A549 (cell line): ENCODE measurements around the gene GCK. TPM values are rescaled to one million over a fixed set of nuclear protein-coding genes. Genes with fewer than 3 reads are reported as not detected.

Source experiments
- ATAC-seq, 2 experiments: fragments of 200-7000 bp in 1 of 2; fragments of >200 bp in 1 of 2; cut with Nextera tagmentation in 1 of 2; cut with Tn5 transposase in 1 of 2; 3 replicates each; pipeline versions ENCODE4 v1.8.0 to v1.9.1; 2018 to 2020; ENCODE audit warnings: mild to moderate bottlenecking in 1 of 2, moderate library complexity in 1 of 2
- CTCF ChIA-PET: fragments of 300-600 bp; sonication (Branson Sonifier 250); formaldehyde crosslinking; extraction: SDS; loops from one replicate; lab custom pipeline; 2021; ENCODE audit warnings: antibody characterized with exemption, inconsistent platforms; lab: Yijun Ruan, JAX
- POLR2A ChIA-PET: fragments of 350-600 bp; formaldehyde crosslinking; extraction: SDS; loops from one replicate; lab custom pipeline; 2021; ENCODE audit warnings: antibody characterized with exemption, inconsistent platforms; lab: Yijun Ruan, JAX
- DNase-seq, 2 experiments: peaks; one replicate each; pipeline versions ENCODE4 v3.0.0 to v3.0.0-alpha.2; 2011 to 2016; ENCODE audit warnings: low read depth in 1 of 2, low spot score in 1 of 2
- FAIRE-seq: peaks from 2 replicates; lab custom pipeline; 2011; peaks lifted over from hg19 to GRCh38; lab: Jason Lieb, UNC
- H3K27ac ChIP-seq, 2 experiments: fragments of >200 bp; sonication (Bioruptor Twin); formaldehyde crosslinking; 3 replicates each; pipeline ENCODE4 v1.5.1; 2016 to 2017
- H3K4me1 ChIP-seq: fragments of >200 bp; sonication (Bioruptor Twin); formaldehyde crosslinking; 3 replicates; pipeline ENCODE4 v1.6.1; 2016
- H3K4me2 ChIP-seq: fragments of >200 bp; sonication (Bioruptor Twin); formaldehyde crosslinking; 3 replicates; pipeline ENCODE4 v1.6.1; 2016
- H3K4me3 ChIP-seq: fragments of >200 bp; sonication (Bioruptor Twin); formaldehyde crosslinking; 3 replicates; pipeline ENCODE4 v1.5.1; 2016
- H3K9me3 ChIP-seq: fragments of >200 bp; sonication (Bioruptor Twin); formaldehyde crosslinking; 3 replicates; pipeline ENCODE4 v1.6.1; 2016
- BHLHE40 ChIP-seq: IDR thresholded peaks from 2 replicates; pipeline ENCODE4 v1.6.1; 2012; ENCODE audit warnings: low read depth, low read length, inconsistent platforms
- CBX2 ChIP-seq: fragments of 200-600 bp; sonication (generic); IDR thresholded peaks from 2 replicates; pipeline ENCODE4 v1.6.1; 2016; ENCODE audit warnings: low read depth, mild to moderate bottlenecking, borderline replicate concordance
- CEBPB ChIP-seq, 2 experiments: fragments of >200 bp in 1 of 2; sonication (Bioruptor Twin) in 1 of 2; formaldehyde crosslinking in 1 of 2; IDR thresholded peaks; 2 replicates each; pipeline ENCODE4 v1.6.1; 2012 to 2016
- EHMT2 ChIP-seq: fragments of 200-600 bp; sonication (generic); IDR thresholded peaks from 2 replicates; pipeline ENCODE4 v1.6.1; 2016; ENCODE audit warnings: antibody characterized with exemption, low read depth, mild to moderate bottlenecking, moderate library complexity
- EP300 ChIP-seq, 2 experiments: fragments of >200 bp; sonication (Bioruptor Twin); formaldehyde crosslinking; IDR thresholded peaks; 2 replicates in 1 of 2; 3 replicates in 1 of 2; pipeline ENCODE4 v1.6.1; 2016 to 2017
- FOSB ChIP-seq: fragments of 250-450 bp; sonication (Bioruptor Pico); IDR thresholded peaks from 2 replicates; pipeline ENCODE4 v1.5.0; 2020; ENCODE audit warnings: mild to moderate bottlenecking, moderate library complexity
- FOSL2 ChIP-seq, 2 experiments: fragments of 450-650 bp in 1 of 2; fragments of >200 bp in 1 of 2; sonication (Bioruptor Twin) in 1 of 2; formaldehyde crosslinking; IDR thresholded peaks; 2 replicates each; pipeline versions ENCODE4 v1.5.0 to v1.6.1; 2016 to 2020; ENCODE audit warnings: mild to moderate bottlenecking in 1 of 2, moderate library complexity in 1 of 2
- FOXS1 ChIP-seq: fragments of 250-450 bp; sonication (Bioruptor Pico); IDR thresholded peaks from 2 replicates; pipeline ENCODE4 v1.5.0; 2020; ENCODE audit warnings: mild to moderate bottlenecking, moderate library complexity
- GATA3 ChIP-seq: IDR thresholded peaks from 2 replicates; pipeline ENCODE4 v1.6.1; 2012; ENCODE audit warnings: borderline replicate concordance
- HDAC2 ChIP-seq: fragments of 200-600 bp; sonication (generic); IDR thresholded peaks from 2 replicates; pipeline ENCODE4 v1.6.1; 2016
- HOXB5 ChIP-seq: fragments of 250-450 bp; sonication (Bioruptor Pico); IDR thresholded peaks from 2 replicates; pipeline ENCODE4 v1.5.0; 2020; ENCODE audit warnings: mild to moderate bottlenecking, moderate library complexity
- JUN ChIP-seq, 2 experiments: fragments of >200 bp; sonication (Bioruptor Twin); formaldehyde crosslinking; IDR thresholded peaks; 2 replicates in 1 of 2; 3 replicates in 1 of 2; pipeline ENCODE4 v1.6.1; 2016 to 2017
- KDM1A ChIP-seq: fragments of 200-600 bp; sonication (generic); IDR thresholded peaks from 2 replicates; pipeline ENCODE4 v1.6.1; 2016; ENCODE audit warnings: low read depth, mild to moderate bottlenecking
- RAD21 ChIP-seq, 2 experiments: fragments of >200 bp in 1 of 2; sonication (Bioruptor Twin) in 1 of 2; formaldehyde crosslinking in 1 of 2; IDR thresholded peaks in 1 of 2; conservative IDR thresholded peaks in 1 of 2; 2 replicates in 1 of 2; 3 replicates in 1 of 2; pipeline ENCODE4 v1.6.1; 2012 to 2018; ENCODE audit warnings: inconsistent platforms in 1 of 2
- RCOR1 ChIP-seq: fragments of 150-350 bp; IDR thresholded peaks from 2 replicates; pipeline ENCODE4 v1.6.1; 2014; ENCODE audit warnings: antibody characterized with exemption, low read length, low read depth
- RFX5 ChIP-seq: fragments of 450-650 bp; IDR thresholded peaks from 2 replicates; pipeline ENCODE4 v1.7.1; 2014; ENCODE audit warnings: antibody characterized with exemption, mild to moderate bottlenecking, moderate library complexity
- SREBF2 ChIP-seq: fragments of 450-650 bp; IDR thresholded peaks from 2 replicates; pipeline ENCODE4 v1.6.1; 2014; ENCODE audit warnings: mild to moderate bottlenecking, moderate library complexity
- TFCP2L1 ChIP-seq: fragments of 250-450 bp; sonication (Bioruptor Pico); IDR thresholded peaks from 2 replicates; pipeline ENCODE4 v1.5.0; 2021; ENCODE audit warnings: mild to moderate bottlenecking
- ZFP36 ChIP-seq: fragments of 450-650 bp; IDR thresholded peaks from 2 replicates; pipeline ENCODE4 v1.6.1; 2014; ENCODE audit warnings: borderline replicate concordance; ENCODE audit not compliant: partially characterized antibody
- ZNF302 ChIP-seq: fragments of 250-450 bp; sonication (Bioruptor Pico); IDR thresholded peaks from 2 replicates; pipeline ENCODE4 v1.9.0; 2021; ENCODE audit warnings: inconsistent platforms, mild to moderate bottlenecking, moderate library complexity
- WGBS: methylation state at CpG from one replicate; pipeline ENCODE4 v1.1.6; 2017; ENCODE audit errors: missing lambda C conversion rate; 5-methylcytosine and 5-hydroxymethylcytosine counted together
- polyA plus RNA-seq, 4 experiments: library from polyadenylated mRNA; depleted of rRNA in 3 of 4; stranded (reverse); fragments of >200 nt; fragmentation: RNase III in 1 of 4; extraction: RNeasy Plus Mini Kit Qiagen cat#74134 plus additional on column Dnase treatment in 1 of 4; gene quantifications; 2 replicates in 3 of 4; 3 replicates in 1 of 4; pipeline ENCODE4 v1.2.3, GENCODE V29; 2011 to 2017
- TF ChIP-seq, protein P1 (sequence below): fragments of >200 bp; sonication (Bioruptor Twin); formaldehyde crosslinking; IDR thresholded peaks from 2 replicates; pipeline ENCODE4 v1.6.1; 2016
- TF ChIP-seq, protein P2 (sequence below): fragments of >200 bp; sonication (Bioruptor Twin); formaldehyde crosslinking; IDR thresholded peaks from 3 replicates; pipeline ENCODE4 v1.5.1; 2016
- TF ChIP-seq, protein P3 (sequence below): fragments of 450-650 bp; IDR thresholded peaks from 2 replicates; pipeline ENCODE4 v1.6.1; 2014; ENCODE audit warnings: antibody characterized with exemption

Gene GCK
- polyA plus RNA-seq, 2 of the 4 experiments (the other 2 are of a cell fraction) = 0.12 TPM; not detected in 1

DNA sequence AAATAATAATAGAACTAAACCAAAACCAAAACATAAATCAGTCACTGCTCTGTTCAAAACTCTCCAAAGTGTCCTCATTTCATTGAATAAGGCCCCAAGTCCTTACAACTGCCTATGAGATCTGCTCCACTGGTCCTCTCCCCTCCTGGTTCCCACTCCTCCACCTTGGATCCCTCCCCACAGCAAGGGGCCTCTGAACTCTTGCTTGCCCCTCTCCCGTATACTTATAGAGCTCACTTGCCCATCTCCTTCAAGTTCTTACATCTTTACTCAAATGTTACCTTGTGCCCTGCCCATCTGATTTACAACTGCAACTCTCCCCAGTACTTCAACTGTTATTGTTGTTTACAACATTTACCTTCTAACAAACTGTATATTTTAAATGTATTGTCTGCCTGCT, 66.7 kb downstream of the GCK start:
- DNase-seq (no peak), FAIRE-seq (no peak), ATAC-seq (no peak)
- no peaks in the 10 kb centered on the region for H3K9me3 ChIP-seq
- H3K27ac ChIP-seq = peak overlapping the region; percentile 80 to 94
- 38% methylated on average over 1 of the region's 1 CpG for WGBS
- peak overlapping the region; percentile 80 for H3K4me2 ChIP-seq
- H3K4me1 ChIP-seq = peaks cover 16% of the 10 kb centered on the region
- TF ChIP-seq RAD21 (conservative IDR thresholded peaks at IDR 0.05 in 1 of 2, IDR thresholded peaks at IDR 0.05 in 1 of 2) (no peak), EP300 (IDR thresholded peaks at IDR 0.05) (no peak), BHLHE40 (no peak)
- TF ChIP-seq, protein P1, sequence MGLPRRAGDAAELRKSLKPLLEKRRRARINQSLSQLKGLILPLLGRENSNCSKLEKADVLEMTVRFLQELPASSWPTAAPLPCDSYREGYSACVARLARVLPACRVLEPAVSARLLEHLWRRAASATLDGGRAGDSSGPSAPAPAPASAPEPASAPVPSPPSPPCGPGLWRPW = no peak
- ChIA-PET POLR2A (interaction anchor here (0.9 to 1.7 kb wide), 4 partner anchors 24 to 79 kb away, joined by 3 to 5 read pairs (median 3); partner anchors contain the start of genes DBNL and YKT6), CTCF (interaction anchor here (1.2 to 2.2 kb wide), 3 partner anchors 50 to 103 kb away, joined by 4 to 9 read pairs (median 7); no protein-coding TSS in a partner anchor)
- peak overlapping the region; percentile 82 for H3K4me3 ChIP-seq

DNA sequence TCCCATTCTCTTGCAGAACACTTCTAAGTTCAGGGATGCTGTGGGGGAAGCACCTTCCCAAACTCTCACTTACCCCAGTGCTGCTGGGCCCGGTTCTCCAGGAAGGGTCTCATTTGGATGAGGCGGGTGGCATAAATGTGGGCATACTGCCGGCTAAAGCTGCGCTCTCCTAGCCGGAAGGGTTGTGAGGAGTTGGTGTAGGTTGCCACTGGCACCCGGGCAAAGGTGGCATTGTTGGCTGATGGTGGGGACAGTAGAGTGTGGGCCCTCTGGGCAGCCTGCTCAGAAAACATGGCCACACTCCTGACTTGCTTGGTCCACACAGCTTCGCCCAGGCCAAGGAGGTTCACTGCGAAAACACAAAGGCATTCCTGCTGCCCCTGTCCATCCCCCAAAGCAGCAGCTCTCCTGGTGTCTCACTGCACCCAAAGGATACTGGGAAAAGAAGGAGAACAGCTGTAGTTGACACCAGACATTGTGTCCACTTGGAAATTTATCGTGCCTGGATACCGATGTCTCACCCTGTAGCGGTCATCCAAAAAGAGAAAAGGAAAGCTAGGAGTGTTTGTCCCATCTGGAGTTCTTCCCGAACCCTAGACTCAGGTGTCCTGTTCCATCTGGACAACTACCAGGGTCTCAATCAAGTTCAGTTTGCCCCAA, 67.3 kb downstream of the GCK start:
- POLR2A ChIA-PET = interaction anchor here (1.7 kb wide), 1 partner anchor 79 kb away, joined by 5 read pairs; the partner anchor contains the start of gene YKT6
- H3K4me3 ChIP-seq = 0 out of 3 replicates have a peak overlapping the region, but pooled peaks have one; percentile 82
- peak overlapping the region; percentile 80 for H3K4me2 ChIP-seq
- 95% methylated on average over 12 of the region's 12 CpGs for WGBS
- no peaks in the 10 kb centered on the region for H3K9me3 ChIP-seq
- DNase-seq (no peak), ATAC-seq (no peak), FAIRE-seq (no peak)
- CTCF ChIA-PET = interaction anchor here (1.7 kb wide), 1 partner anchor 74 kb away, joined by 7 read pairs; no protein-coding TSS in a partner anchor
- TF ChIP-seq ZNF302 = no peak
- no peak for TF ChIP-seq FOXS1 (CRISPR knock-in tag)
- no peak for TF ChIP-seq FOSL2 (IDR thresholded peaks at IDR 0.05)
- TF ChIP-seq FOSL2 (CRISPR knock-in tag; IDR thresholded peaks at IDR 0.05) = no peak
- no peak for TF ChIP-seq KDM1A
- no peak for TF ChIP-seq CEBPB (IDR thresholded peaks at IDR 0.05)
- TF ChIP-seq TFCP2L1 (CRISPR knock-in tag) = no peak
- no peak for TF ChIP-seq HOXB5
- TF ChIP-seq CBX2 = no peak
- TF ChIP-seq HDAC2 = no peak
- no peak for TF ChIP-seq RCOR1
- no peak for TF ChIP-seq EHMT2
- H3K4me1 ChIP-seq = peaks cover 16% of the 10 kb centered on the region
- H3K27ac ChIP-seq = peak overlapping the region in 1 of 2 experiments; percentile 94; a peak in 1 of 6 replicates

DNA sequence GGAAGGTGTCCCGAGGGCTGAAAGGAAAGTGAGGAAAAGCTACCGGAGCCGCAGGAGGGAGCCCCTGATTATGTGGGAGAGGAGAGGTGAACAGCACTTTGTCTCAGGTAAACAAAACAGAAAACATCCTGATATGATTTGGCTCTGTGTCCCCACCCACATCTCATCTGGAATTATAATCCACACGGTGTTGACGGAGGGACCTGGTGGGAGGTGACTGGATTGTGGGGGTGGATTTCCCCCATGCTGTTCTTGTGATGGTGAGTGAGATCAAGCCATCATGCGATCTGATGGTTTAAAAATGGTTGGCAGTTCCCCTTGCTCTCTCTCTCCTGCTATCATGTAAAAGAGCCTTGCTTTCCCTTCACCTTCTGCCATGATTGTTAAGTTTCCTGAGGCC, 68.8 kb downstream of the GCK start:
- no peak for DNase-seq
- CTCF ChIA-PET = interaction anchor here (1.4 kb wide), 1 partner anchor 48 kb away, joined by 3 read pairs; no protein-coding TSS in a partner anchor
- H3K4me3 ChIP-seq = no peak overlapping the region

More for the DNA sequence above, 68.8 kb downstream of the GCK start:
- H3K4me1 ChIP-seq = peaks cover 16% of the 10 kb centered on the region
- no peaks in the 10 kb centered on the region for H3K9me3 ChIP-seq
- no peak for FAIRE-seq
- POLR2A ChIA-PET = no interaction called here
- TF ChIP-seq ZFP36 (no peak), RFX5 (no peak), HOXB5 (no peak), GATA3 (no peak), SREBF2 (no peak), FOSB (CRISPR knock-in tag) (no peak), TFCP2L1 (CRISPR knock-in tag) (no peak), CBX2 (no peak), JUN (IDR thresholded peaks at IDR 0.05) (no peak), KDM1A (no peak)
- TF ChIP-seq, protein P2, sequence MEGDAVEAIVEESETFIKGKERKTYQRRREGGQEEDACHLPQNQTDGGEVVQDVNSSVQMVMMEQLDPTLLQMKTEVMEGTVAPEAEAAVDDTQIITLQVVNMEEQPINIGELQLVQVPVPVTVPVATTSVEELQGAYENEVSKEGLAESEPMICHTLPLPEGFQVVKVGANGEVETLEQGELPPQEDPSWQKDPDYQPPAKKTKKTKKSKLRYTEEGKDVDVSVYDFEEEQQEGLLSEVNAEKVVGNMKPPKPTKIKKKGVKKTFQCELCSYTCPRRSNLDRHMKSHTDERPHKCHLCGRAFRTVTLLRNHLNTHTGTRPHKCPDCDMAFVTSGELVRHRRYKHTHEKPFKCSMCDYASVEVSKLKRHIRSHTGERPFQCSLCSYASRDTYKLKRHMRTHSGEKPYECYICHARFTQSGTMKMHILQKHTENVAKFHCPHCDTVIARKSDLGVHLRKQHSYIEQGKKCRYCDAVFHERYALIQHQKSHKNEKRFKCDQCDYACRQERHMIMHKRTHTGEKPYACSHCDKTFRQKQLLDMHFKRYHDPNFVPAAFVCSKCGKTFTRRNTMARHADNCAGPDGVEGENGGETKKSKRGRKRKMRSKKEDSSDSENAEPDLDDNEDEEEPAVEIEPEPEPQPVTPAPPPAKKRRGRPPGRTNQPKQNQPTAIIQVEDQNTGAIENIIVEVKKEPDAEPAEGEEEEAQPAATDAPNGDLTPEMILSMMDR = no peak
- TF ChIP-seq, protein P3, sequence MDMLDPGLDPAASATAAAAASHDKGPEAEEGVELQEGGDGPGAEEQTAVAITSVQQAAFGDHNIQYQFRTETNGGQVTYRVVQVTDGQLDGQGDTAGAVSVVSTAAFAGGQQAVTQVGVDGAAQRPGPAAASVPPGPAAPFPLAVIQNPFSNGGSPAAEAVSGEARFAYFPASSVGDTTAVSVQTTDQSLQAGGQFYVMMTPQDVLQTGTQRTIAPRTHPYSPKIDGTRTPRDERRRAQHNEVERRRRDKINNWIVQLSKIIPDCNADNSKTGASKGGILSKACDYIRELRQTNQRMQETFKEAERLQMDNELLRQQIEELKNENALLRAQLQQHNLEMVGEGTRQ = no peak
- TF ChIP-seq, all 56 proteins: peak for 0
- ATAC-seq = no peak
- H3K27ac ChIP-seq = no peak overlapping the region
- no peak overlapping the region for H3K4me2 ChIP-seq
- WGBS = 89% methylated on average over 6 of the region's 6 CpGs
